Activated naive CD4-positive, alpha-beta T cell treated with anti-CD3 and anti-CD28 coated beads for 36 hours (primary cell): Measurements from ENCODE around the gene NRSN2. TPM values are rescaled to one million over a fixed set of nuclear protein-coding genes. Genes with fewer than 3 reads are reported as not detected.
A peak's percentile ranks its signal among the peaks of the same experiment; 100 is the strongest.
"Not testable (repeated sequence)": the region's sequence is repeated elsewhere in the genome, so short reads cannot be mapped to it uniquely, and the experiment has no call there.

Source experiments
- CTCF ChIA-PET: fragments of 350-600 bp; sonication (Branson Sonifier 250); formaldehyde crosslinking; loops from one replicate; lab custom pipeline; 2021; ENCODE audit warnings: antibody characterized with exemption; lab: Charles Lee
- DNase-seq: peaks from one replicate; pipeline ENCODE4 v3.0.0-alpha.2; 2020
- H3K27ac Mint-ChIP-seq: one replicate; pipeline ENCODE4 v1.8.0; 2021; ENCODE audit warnings: mild to moderate bottlenecking, mixed read lengths
- H3K27me3 Mint-ChIP-seq: one replicate; pipeline ENCODE4 v1.8.0; 2021; ENCODE audit warnings: low read depth, mixed read lengths
- H3K36me3 Mint-ChIP-seq: one replicate; pipeline ENCODE4 v1.8.0; 2021; ENCODE audit warnings: low read depth, mixed read lengths
- H3K4me1 Mint-ChIP-seq: one replicate; pipeline ENCODE4 v1.8.0; 2021; ENCODE audit warnings: low read depth, mixed read lengths
- H3K4me3 Mint-ChIP-seq: one replicate; pipeline ENCODE4 v1.8.0; 2021; ENCODE audit warnings: mild to moderate bottlenecking, moderate library complexity, mixed read lengths
- H3K9me3 Mint-ChIP-seq: one replicate; pipeline ENCODE4 v1.8.0; 2021; ENCODE audit warnings: mixed read lengths
- intact Hi-C: fragments of 100-400 bp; cut with micrococcal nuclease; formaldehyde crosslinking; loops from one replicate; pipeline ENCODE4 v1.15.1; 2023
- total RNA-seq, 2 experiments: library from RNA; stranded (reverse); gene quantifications; one replicate each; pipeline ENCODE4 v1.2.3, GENCODE V29; 2021

NRSN2 gene
- total RNA-seq, 2 experiments from 2014 or later, result 3.9 to 4.2 TPM

GRCh38 chr20:382291-383115, 35.6 kb downstream of the NRSN2 start:
- DNase-seq, result peak; percentile 32
- CTCF ChIA-PET, result interaction anchor here (0.8 to 1.8 kb wide), 3 partner anchors 14 to 44 kb away, joined by 3 to 5 read pairs (median 3); no protein-coding TSS in a partner anchor
- H3K27ac Mint-ChIP-seq, result peak overlapping the region; percentile 56
- H3K4me1 Mint-ChIP-seq, result peaks cover 25% of the 10 kb centered on the region
- peaks cover 15% of the 10 kb centered on the region for H3K36me3 Mint-ChIP-seq
- no peaks in the 10 kb centered on the region for H3K9me3 Mint-ChIP-seq
- peak overlapping the region; percentile 83 for H3K4me3 Mint-ChIP-seq
- no peaks in the 10 kb centered on the region for H3K27me3 Mint-ChIP-seq
- intact Hi-C loops, result loop anchor here (5.0 kb wide), 1 partner anchor 35 kb away; the partner anchor contains the start of gene NRSN2

GRCh38 chr20:383889-384288, 37.0 kb downstream of the NRSN2 start:
- Mint-ChIP-seq H3K4me3 (no peak overlapping the region), H3K9me3 (no peaks in the 10 kb centered on the region), H3K27me3 (no peaks in the 10 kb centered on the region), H3K4me1 (peaks cover 25% of the 10 kb centered on the region), H3K36me3 (peaks cover 29% of the 10 kb centered on the region), H3K27ac (no peak overlapping the region)
- DNase-seq, result no peak
- intact Hi-C loops, result loop anchor here (5.0 kb wide), 1 partner anchor 37 kb away; the partner anchor contains the start of gene NRSN2
- CTCF ChIA-PET, result interaction anchor here (1.0 to 1.8 kb wide), 2 partner anchors 29 to 30 kb away, joined by 4 to 5 read pairs; no protein-coding TSS in a partner anchor

GRCh38 chr20:384723-385122, 37.8 kb downstream of the NRSN2 start:
- intact Hi-C loops, result loop anchor here (5.0 kb wide), 1 partner anchor 37 kb away; the partner anchor contains the start of gene NRSN2
- peaks cover 33% of the 10 kb centered on the region for H3K36me3 Mint-ChIP-seq
- no peak for DNase-seq
- H3K27me3 Mint-ChIP-seq, result no peaks in the 10 kb centered on the region
- no peak overlapping the region for H3K4me3 Mint-ChIP-seq
- no peaks in the 10 kb centered on the region for H3K9me3 Mint-ChIP-seq
- CTCF ChIA-PET, result interaction anchor here (0.6 to 1.0 kb wide), 2 partner anchors 31 to 312 kb away, joined by 4 read pairs; no protein-coding TSS in a partner anchor
- peaks cover 23% of the 10 kb centered on the region for H3K4me1 Mint-ChIP-seq
- no peak overlapping the region for H3K27ac Mint-ChIP-seq

- Mint-ChIP-seq H3K27me3 (no peaks in the 10 kb centered on the region), H3K4me3 (no peak overlapping the region), H3K4me1 (peaks cover 21% of the 10 kb centered on the region), H3K9me3 (no peaks in the 10 kb centered on the region), H3K36me3 (peaks cover 37% of the 10 kb centered on the region), H3K27ac (no peak overlapping the region)
- DNase-seq, result no peak
- intact Hi-C loops, result no loop called here
- CTCF ChIA-PET, result interaction anchor here (0.6 kb wide), 1 partner anchor 311 kb away, joined by 4 read pairs; no protein-coding TSS in a partner anchor
These were observed 38.5 kb downstream of the NRSN2 start for GRCh38 chr20:385448-385847.

- H3K27me3 Mint-ChIP-seq, intact Hi-C loops, H3K4me3 Mint-ChIP-seq, H3K9me3 Mint-ChIP-seq, DNase-seq, H3K27ac Mint-ChIP-seq: not testable (repeated sequence)
- peaks cover 45% of the 10 kb centered on the region for H3K36me3 Mint-ChIP-seq
- H3K4me1 Mint-ChIP-seq, result peaks cover 21% of the 10 kb centered on the region
- CTCF ChIA-PET, result interaction anchor here (0.6 to 0.7 kb wide), 2 partner anchors 26 to 32 kb away, joined by 4 to 5 read pairs; no protein-coding TSS in a partner anchor
These were observed 39.7 kb downstream of the NRSN2 start for GRCh38 chr20:386634-387033.

GRCh38 chr20:387520-387919, 40.6 kb downstream of the NRSN2 start:
- Mint-ChIP-seq H3K36me3 (peaks cover 46% of the 10 kb centered on the region), H3K27me3 (no peaks in the 10 kb centered on the region), H3K9me3 (no peaks in the 10 kb centered on the region), H3K4me1 (peaks cover 14% of the 10 kb centered on the region), H3K27ac (no peak overlapping the region), H3K4me3 (no peak overlapping the region)
- intact Hi-C loops, result no loop called here
- no peak for DNase-seq
- CTCF ChIA-PET, result no interaction called here

GRCh38 chr20:388034-388994, 41.4 kb downstream of the NRSN2 start:
- peaks cover 48% of the 10 kb centered on the region for H3K36me3 Mint-ChIP-seq
- no peak for DNase-seq
- CTCF ChIA-PET, result interaction anchor here (0.5 kb wide), 1 partner anchor 10 kb away, joined by 4 read pairs; no protein-coding TSS in a partner anchor
- no peak overlapping the region for H3K27ac Mint-ChIP-seq
- H3K9me3 Mint-ChIP-seq, result no peaks in the 10 kb centered on the region
- H3K27me3 Mint-ChIP-seq, result no peaks in the 10 kb centered on the region
- intact Hi-C loops, result no loop called here
- peaks cover 8% of the 10 kb centered on the region for H3K4me1 Mint-ChIP-seq
- H3K4me3 Mint-ChIP-seq, result no peak overlapping the region

GRCh38 chr20:389220-389619, 42.3 kb downstream of the NRSN2 start:
- Mint-ChIP-seq H3K36me3 (peaks cover 51% of the 10 kb centered on the region), H3K27me3 (no peaks in the 10 kb centered on the region), H3K27ac (no peak overlapping the region), H3K4me1 (no peaks in the 10 kb centered on the region), H3K4me3 (no peak overlapping the region), H3K9me3 (no peaks in the 10 kb centered on the region)
- DNase-seq, result no peak
- CTCF ChIA-PET, result no interaction called here
- intact Hi-C loops, result no loop called here

GRCh38 chr20:391041-391711, 44.3 kb downstream of the NRSN2 start:
- DNase-seq, result no peak
- Mint-ChIP-seq H3K36me3 (peaks cover 54% of the 10 kb centered on the region), H3K27ac (no peak overlapping the region), H3K4me1 (no peaks in the 10 kb centered on the region), H3K4me3 (no peak overlapping the region), H3K27me3 (no peaks in the 10 kb centered on the region), H3K9me3 (no peaks in the 10 kb centered on the region)
- CTCF ChIA-PET, result no interaction called here
- intact Hi-C loops, result no loop called here

GRCh38 chr20:393296-393695, 46.4 kb downstream of the NRSN2 start:
- H3K9me3 Mint-ChIP-seq, intact Hi-C loops, H3K27ac Mint-ChIP-seq, H3K4me3 Mint-ChIP-seq, DNase-seq, H3K4me1 Mint-ChIP-seq, H3K27me3 Mint-ChIP-seq: not testable (repeated sequence)
- H3K36me3 Mint-ChIP-seq, result peaks cover 58% of the 10 kb centered on the region
- CTCF ChIA-PET, result interaction anchor here (0.8 to 1.1 kb wide), 2 partner anchors 10 to 63 kb away, joined by 3 to 4 read pairs; no protein-coding TSS in a partner anchor

GRCh38 chr20:396252-396618, 49.3 kb downstream of the NRSN2 start:
- no peak for DNase-seq
- CTCF ChIA-PET, result interaction anchor here (0.6 to 1.1 kb wide), 2 partner anchors 13 to 53 kb away, joined by 3 read pairs; no protein-coding TSS in a partner anchor
- no peaks in the 10 kb centered on the region for H3K27me3 Mint-ChIP-seq
- H3K9me3 Mint-ChIP-seq, result no peaks in the 10 kb centered on the region
- no peak overlapping the region for H3K4me3 Mint-ChIP-seq
- H3K4me1 Mint-ChIP-seq, result peaks cover 2% of the 10 kb centered on the region
- peaks cover 42% of the 10 kb centered on the region for H3K36me3 Mint-ChIP-seq
- intact Hi-C loops, result no loop called here
- H3K27ac Mint-ChIP-seq, result no peak overlapping the region
